Uterus (tissue), 4 donors: ENCODE measurements around the gene EPHB6. TPM values are rescaled to one million over a fixed set of nuclear protein-coding genes. Genes with fewer than 3 reads are reported as not detected.

Experiments
- DNase-seq, 2 donors: peaks; one replicate each; pipeline ENCODE4 v3.0.0-alpha.2; 2019 to 2020
- H3K27ac ChIP-seq, 2 donors: fragments of 200-600 bp; sonication (generic); 1 replicate in 1 of 2; 2 replicates in 1 of 2; pipeline ENCODE4 v1.5.1; 2016 to 2018
- H3K27me3 ChIP-seq, 2 donors: fragments of 200-600 bp; sonication (generic); one replicate each; pipeline ENCODE4 v1.5.1; 2018 to 2019; ENCODE audit warnings: control low read depth in 1 of 2
- H3K36me3 ChIP-seq, 2 donors: fragments of 200-600 bp; sonication (generic); one replicate each; pipeline ENCODE4 v1.5.1; 2019; ENCODE audit warnings: control low read depth in 1 of 2
- H3K4me1 ChIP-seq, 2 donors: fragments of 200-600 bp; sonication (generic); one replicate each; pipeline ENCODE4 v1.5.1; 2018 to 2019; ENCODE audit warnings: control low read depth in 1 of 2
- H3K4me3 ChIP-seq, 2 donors: fragments of 200-600 bp; sonication (generic); 1 replicate in 1 of 2; 2 replicates in 1 of 2; pipeline ENCODE4 v1.5.1; 2018 to 2019; ENCODE audit warnings: mild to moderate bottlenecking in 1 of 2
- H3K9me3 ChIP-seq, 2 donors: fragments of 200-600 bp; sonication (generic); one replicate each; pipeline ENCODE4 v1.5.1; 2019; ENCODE audit warnings: control low read depth in 1 of 2
- CTCF ChIP-seq, 4 experiments: fragments of 200-600 bp in 2 of 4; fragments of 450-650 bp in 2 of 4; sonication (generic) in 2 of 4; IDR thresholded peaks; one replicate each; pipeline ENCODE4 v1.5.1; 2016 to 2019; ENCODE audit warnings: antibody characterized with exemption in 4 of 4, mild to moderate bottlenecking in 2 of 4, moderate library complexity in 1 of 4
- POLR2A ChIP-seq, 2 donors: fragments of 450-650 bp; IDR thresholded peaks; one replicate each; pipeline ENCODE4 v1.6.1; 2016; ENCODE audit warnings: antibody characterized with exemption in 2 of 2, mild to moderate bottlenecking in 1 of 2, moderate library complexity in 1 of 2
- intact Hi-C: fragments of 100-400 bp; cut with DNase I; formaldehyde crosslinking; loops from one replicate; pipeline ENCODE4 v1.15.1; 2023; ENCODE audit warnings: low total_unique reads
- total RNA-seq, 4 donors: library from RNA; depleted of rRNA in 3 of 4; stranded (reverse); fragments of >200 nt in 3 of 4; gene quantifications; one replicate each; pipeline versions ENCODE4 v1.1.0 to v1.2.4, GENCODE V29; 2014 to 2023
- donor health status: DM: yes; HTN: yes; CAD: no.

EPHB6 gene
- total RNA-seq, 4 donors from 2014 or later: 1.5 to 34.6 (median 21.9) TPM

GRCh38 chr7:142892951-142893350 is 38.1 kb downstream of the EPHB6 start:
- DNase-seq: no peak
- Histone ChIP-seq H3K4me3 (no peak overlapping the region), H3K36me3 (no peaks in the 10 kb centered on the region), H3K27me3 (no peaks in the 10 kb centered on the region), H3K9me3 (no peaks in the 10 kb centered on the region), H3K27ac (no peak overlapping the region), H3K4me1 (no peaks in the 10 kb centered on the region)
- TF ChIP-seq CTCF (IDR thresholded peaks at IDR 0.05): no peak
- TF ChIP-seq POLR2A (IDR thresholded peaks at IDR 0.05): no peak
- intact Hi-C loops: no loop called here

GRCh38 chr7:142894112-142894984 is 39.5 kb downstream of the EPHB6 start:
- Histone ChIP-seq H3K4me3 (no peak overlapping the region), H3K27me3 (no peaks in the 10 kb centered on the region), H3K4me1 (no peaks in the 10 kb centered on the region), H3K27ac (no peak overlapping the region), H3K36me3 (no peaks in the 10 kb centered on the region), H3K9me3 (no peaks in the 10 kb centered on the region)
- intact Hi-C loops: no loop called here
- TF ChIP-seq CTCF (IDR thresholded peaks at IDR 0.05) (no peak), POLR2A (IDR thresholded peaks at IDR 0.05) (no peak)
- no peak for DNase-seq

GRCh38 chr7:142894985-142895593 is 40.2 kb downstream of the EPHB6 start:
- no peak overlapping the region for H3K27ac ChIP-seq
- no peaks in the 10 kb centered on the region for H3K27me3 ChIP-seq
- H3K4me3 ChIP-seq: no peak overlapping the region
- no peaks in the 10 kb centered on the region for H3K4me1 ChIP-seq
- intact Hi-C loops: no loop called here
- no peaks in the 10 kb centered on the region for H3K36me3 ChIP-seq
- H3K9me3 ChIP-seq: no peaks in the 10 kb centered on the region
- no peak for TF ChIP-seq POLR2A (IDR thresholded peaks at IDR 0.05)
- no peak for TF ChIP-seq CTCF (IDR thresholded peaks at IDR 0.05)
- DNase-seq: no peak

- intact Hi-C loops: no loop called here
- Histone ChIP-seq H3K36me3 (no peaks in the 10 kb centered on the region), H3K4me1 (no peaks in the 10 kb centered on the region), H3K27me3 (no peaks in the 10 kb centered on the region), H3K27ac (no peak overlapping the region), H3K9me3 (no peaks in the 10 kb centered on the region), H3K4me3 (no peak overlapping the region)
- no peak for DNase-seq
- no peak for TF ChIP-seq POLR2A (IDR thresholded peaks at IDR 0.05)
- no peak for TF ChIP-seq CTCF (IDR thresholded peaks at IDR 0.05)
Measured at GRCh38 chr7:142896151-142896550, 41.3 kb downstream of the EPHB6 start.

GRCh38 chr7:142896741-142897379 is 42.0 kb downstream of the EPHB6 start:
- DNase-seq: no peak
- Histone ChIP-seq H3K4me1 (no peaks in the 10 kb centered on the region), H3K27ac (no peak overlapping the region), H3K4me3 (no peak overlapping the region), H3K36me3 (no peaks in the 10 kb centered on the region), H3K27me3 (no peaks in the 10 kb centered on the region), H3K9me3 (no peaks in the 10 kb centered on the region)
- intact Hi-C loops: no loop called here
- TF ChIP-seq POLR2A (IDR thresholded peaks at IDR 0.05) (no peak), CTCF (IDR thresholded peaks at IDR 0.05) (no peak)
